ENCODE measurements around the gene CNGB1. TPM values are rescaled to one million over a fixed set of nuclear protein-coding genes. Genes with fewer than 3 reads are reported as not detected.

The CNGB1 gene
- total RNA-seq, 2 donors from 2014 or later: 0.05 to 0.69 TPM

DNA sequence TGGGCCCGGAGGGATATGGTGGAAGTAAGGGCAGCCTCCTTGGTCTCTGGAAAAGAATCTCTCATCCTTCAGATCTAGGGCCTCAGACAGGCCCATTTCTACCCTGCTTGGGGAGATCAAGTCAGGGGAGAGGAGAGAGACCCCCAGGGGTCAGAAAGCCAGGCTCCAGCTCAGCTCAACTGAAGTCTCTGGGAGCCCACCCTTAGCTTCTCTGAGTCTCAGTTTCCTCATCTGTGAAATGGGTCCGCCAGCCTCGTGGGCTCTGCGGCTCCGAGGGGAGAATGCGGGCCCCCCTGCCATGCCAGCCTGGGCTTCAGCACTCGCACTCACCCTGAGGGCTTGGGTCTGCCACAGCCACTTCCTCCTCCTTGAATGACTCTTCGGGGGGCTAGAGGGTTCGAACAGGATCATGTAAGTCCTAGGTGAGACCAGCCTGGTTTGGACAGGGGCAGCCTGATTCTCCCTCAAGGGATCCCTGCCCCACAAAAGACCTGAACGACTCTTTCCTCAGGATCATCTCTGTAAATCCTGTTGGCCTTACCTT lies 6.7 kb downstream of the CNGB1 start:
- Histone ChIP-seq H3K9me3 (no peaks in the 10 kb centered on the region), H3K27ac (no peak overlapping the region), H3K9ac (ENCODE audit: low read depth in 2 of 2, low read length in 2 of 2) (no peak overlapping the region), H3K36me3 (no peaks in the 10 kb centered on the region), H3K4me1 (no peaks in the 10 kb centered on the region), H3K27me3 (no peaks in the 10 kb centered on the region), H3K4me3 (no peak overlapping the region)
- intact Hi-C loops (cut with DNase I): no loop called here
- TF ChIP-seq, protein P1, sequence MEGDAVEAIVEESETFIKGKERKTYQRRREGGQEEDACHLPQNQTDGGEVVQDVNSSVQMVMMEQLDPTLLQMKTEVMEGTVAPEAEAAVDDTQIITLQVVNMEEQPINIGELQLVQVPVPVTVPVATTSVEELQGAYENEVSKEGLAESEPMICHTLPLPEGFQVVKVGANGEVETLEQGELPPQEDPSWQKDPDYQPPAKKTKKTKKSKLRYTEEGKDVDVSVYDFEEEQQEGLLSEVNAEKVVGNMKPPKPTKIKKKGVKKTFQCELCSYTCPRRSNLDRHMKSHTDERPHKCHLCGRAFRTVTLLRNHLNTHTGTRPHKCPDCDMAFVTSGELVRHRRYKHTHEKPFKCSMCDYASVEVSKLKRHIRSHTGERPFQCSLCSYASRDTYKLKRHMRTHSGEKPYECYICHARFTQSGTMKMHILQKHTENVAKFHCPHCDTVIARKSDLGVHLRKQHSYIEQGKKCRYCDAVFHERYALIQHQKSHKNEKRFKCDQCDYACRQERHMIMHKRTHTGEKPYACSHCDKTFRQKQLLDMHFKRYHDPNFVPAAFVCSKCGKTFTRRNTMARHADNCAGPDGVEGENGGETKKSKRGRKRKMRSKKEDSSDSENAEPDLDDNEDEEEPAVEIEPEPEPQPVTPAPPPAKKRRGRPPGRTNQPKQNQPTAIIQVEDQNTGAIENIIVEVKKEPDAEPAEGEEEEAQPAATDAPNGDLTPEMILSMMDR (IDR thresholded peaks at IDR 0.05): no peak
- DNase-seq: no peak

DNA sequence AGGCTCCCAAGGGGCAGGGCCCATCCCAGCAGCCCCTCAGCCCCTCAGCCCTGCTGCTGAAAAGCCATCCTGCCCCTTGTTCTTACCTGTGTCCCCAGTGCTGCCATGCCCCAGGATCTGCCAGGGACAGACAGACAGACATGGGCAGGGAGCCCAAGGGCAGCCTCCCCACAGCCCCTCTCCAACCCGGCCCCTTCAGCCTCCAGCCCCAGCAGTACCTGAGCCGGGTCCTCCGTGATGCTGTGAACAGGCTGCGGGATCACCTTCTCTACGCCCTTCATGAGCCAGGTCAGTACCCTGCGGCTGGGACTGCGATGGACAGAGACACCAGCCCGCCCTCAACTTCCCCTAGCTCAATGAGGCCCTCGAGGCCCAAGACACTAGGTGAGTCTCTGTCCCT lies 8.2 kb downstream of the CNGB1 start:
- TF ChIP-seq, protein P1 (IDR thresholded peaks at IDR 0.05): no peak
- Histone ChIP-seq H3K27ac (no peak overlapping the region), H3K27me3 (no peaks in the 10 kb centered on the region), H3K9me3 (no peaks in the 10 kb centered on the region), H3K4me1 (no peaks in the 10 kb centered on the region), H3K4me3 (no peak overlapping the region), H3K9ac (ENCODE audit: low read depth in 2 of 2, low read length in 2 of 2) (no peak overlapping the region), H3K36me3 (no peaks in the 10 kb centered on the region)
- intact Hi-C loops (cut with DNase I): no loop called here
- DNase-seq: no peak

DNA sequence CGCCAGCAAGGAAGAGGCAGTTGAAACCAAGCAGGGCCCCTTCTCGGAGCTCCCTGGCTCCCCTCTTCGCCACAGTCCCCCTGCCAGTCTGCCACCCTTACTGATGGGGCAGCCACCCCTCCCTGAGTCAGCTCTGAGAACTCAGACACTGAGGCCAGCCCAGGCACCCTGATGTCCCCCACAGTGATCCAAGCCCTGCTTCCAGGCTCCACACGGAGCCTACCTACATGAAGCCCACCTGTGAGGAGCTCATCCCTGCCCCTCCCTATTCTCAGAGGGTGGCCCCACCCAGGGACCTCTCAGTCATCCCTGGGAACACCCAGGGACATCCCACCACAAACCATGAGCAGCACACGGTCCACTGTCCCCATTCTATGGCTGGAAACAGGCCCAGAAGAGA lies 8.9 kb downstream of the CNGB1 start:
- Histone ChIP-seq H3K27me3 (no peaks in the 10 kb centered on the region), H3K27ac (no peak overlapping the region), H3K4me1 (no peaks in the 10 kb centered on the region), H3K9me3 (no peaks in the 10 kb centered on the region), H3K36me3 (no peaks in the 10 kb centered on the region), H3K4me3 (no peak overlapping the region), H3K9ac (ENCODE audit: low read depth in 2 of 2, low read length in 2 of 2) (no peak overlapping the region)
- TF ChIP-seq, protein P1 (IDR thresholded peaks at IDR 0.05): no peak
- intact Hi-C loops (cut with DNase I): no loop called here
- DNase-seq: no peak

DNA sequence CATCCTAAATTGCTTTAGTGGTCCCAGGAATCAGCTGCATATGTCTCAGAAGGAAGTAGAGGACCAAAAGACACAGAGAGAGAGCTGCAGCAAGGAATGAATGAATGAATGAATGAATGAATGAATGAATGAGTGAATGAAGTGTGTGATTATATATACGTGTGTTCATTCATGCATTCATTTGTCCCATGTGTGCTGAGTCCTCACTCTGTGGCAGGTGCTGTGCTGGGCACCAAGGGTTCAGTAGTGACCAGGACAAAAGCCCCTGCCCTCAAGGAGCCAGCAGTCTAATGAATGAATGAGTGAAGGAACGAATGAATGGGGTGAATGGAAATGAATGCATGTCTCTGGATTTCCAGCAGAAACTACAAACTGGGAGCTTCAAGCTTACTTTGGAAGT lies 9.4 kb downstream of the CNGB1 start:
- H3K27ac ChIP-seq: no peak overlapping the region
- H3K9me3 ChIP-seq: no peaks in the 10 kb centered on the region
- H3K4me1 ChIP-seq: no peaks in the 10 kb centered on the region
- intact Hi-C loops (cut with DNase I): no loop called here
- H3K36me3 ChIP-seq: no peaks in the 10 kb centered on the region
- H3K9ac ChIP-seq (ENCODE audit: low read depth in 2 of 2, low read length in 2 of 2): no peak overlapping the region
- H3K4me3 ChIP-seq: no peak overlapping the region
- H3K27me3 ChIP-seq: no peaks in the 10 kb centered on the region
- TF ChIP-seq, protein P1 (IDR thresholded peaks at IDR 0.05): no peak
- DNase-seq: no peak

DNA sequence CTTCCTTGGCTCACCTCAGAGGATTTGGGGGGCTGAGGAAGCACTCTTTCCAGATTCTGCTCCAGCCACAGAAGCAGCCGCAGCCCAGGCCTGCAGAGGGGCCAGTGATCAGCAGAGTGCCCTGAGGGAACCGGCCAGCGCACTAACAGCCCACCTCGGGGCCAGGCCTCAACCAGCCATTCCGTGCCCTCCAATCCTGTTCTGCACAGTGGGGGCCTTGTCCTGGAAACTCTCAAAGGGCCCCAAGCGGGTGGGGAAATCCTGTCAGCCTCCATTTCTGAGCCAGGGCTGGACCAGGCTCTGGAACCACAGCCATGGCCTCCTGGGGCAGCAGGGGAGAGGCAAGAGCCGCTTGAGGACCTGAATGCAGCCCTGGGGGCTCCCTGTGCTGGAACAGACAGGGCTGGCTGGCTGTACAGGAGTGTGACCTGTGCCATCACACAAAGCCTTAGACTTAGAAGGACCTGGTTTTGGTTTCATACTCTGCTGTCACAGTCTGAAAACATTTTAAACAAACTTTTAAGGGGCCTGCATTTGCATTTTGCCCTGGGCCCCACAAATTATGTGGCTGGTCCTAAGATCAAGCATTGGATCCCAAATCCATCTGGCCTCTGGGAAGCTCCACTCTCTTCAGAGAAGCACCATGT lies 10.0 kb downstream of the CNGB1 start:
- no peaks in the 10 kb centered on the region for H3K9me3 ChIP-seq
- TF ChIP-seq, protein P1 (IDR thresholded peaks at IDR 0.05): no peak
- no peak overlapping the region for H3K27ac ChIP-seq
- H3K36me3 ChIP-seq: no peaks in the 10 kb centered on the region
- intact Hi-C loops (cut with DNase I): no loop called here
- DNase-seq: no peak
- H3K9ac ChIP-seq (ENCODE audit: low read depth in 2 of 2, low read length in 2 of 2): no peak overlapping the region
- H3K4me3 ChIP-seq: no peak overlapping the region
- H3K27me3 ChIP-seq: no peaks in the 10 kb centered on the region
- H3K4me1 ChIP-seq: no peaks in the 10 kb centered on the region
